ENCODE data around the gene BTNL3. TPM values are rescaled to one million over a fixed set of nuclear protein-coding genes. Genes with fewer than 3 reads are reported as not detected.

The BTNL3 gene
- total and polyA plus RNA-seq, 2 experiments from 2014 or later: 21.2 to 31.3 TPM

- no peak overlapping the region for H2AFZ ChIP-seq
- H3K79me2 ChIP-seq: no peaks in the 10 kb centered on the region
- no peaks in the 10 kb centered on the region for H3K9me3 ChIP-seq (ENCODE audit: low read depth)
- H3K4me3 ChIP-seq: no peak overlapping the region
- H3K9me2 ChIP-seq (replicated peaks; ENCODE audit: insufficient read depth): no peaks in the 10 kb centered on the region
- H3K36me3 ChIP-seq (replicated peaks; ENCODE audit: insufficient read depth, low read depth): no peaks in the 10 kb centered on the region
- TF ChIP-seq EZH2 (IDR thresholded peaks at IDR 0.05; ENCODE audit: borderline replicate concordance) (no peak), CTCF (IDR thresholded peaks at IDR 0.05; ENCODE audit: poor library complexity) (no peak), EZH2phosphoT487 (IDR thresholded peaks at IDR 0.05; ENCODE audit: low read depth, severe bottlenecking, unreplicated experiment) (no peak)
- H3K27ac ChIP-seq: no peak overlapping the region
- peaks cover 41% of the 10 kb centered on the region for H3K27me3 ChIP-seq
- H3K4me2 ChIP-seq: no peak overlapping the region
- DNase-seq (ENCODE audit: low spot score): no peak
- H4K20me1 ChIP-seq (ENCODE audit: insufficient read depth, poor library complexity, severe bottlenecking): no peaks in the 10 kb centered on the region
- no peaks in the 10 kb centered on the region for H3K4me1 ChIP-seq (ENCODE audit: insufficient read depth)
- WGBS (ENCODE audit: low lambda C conversion rate, missing lambda C conversion rate): 73% methylated on average over 6 of the region's 6 CpGs
These were observed 52.4 kb downstream of the BTNL3 start for GRCh38 chr5:181041043-181041442.

- no peak overlapping the region for H3K4me2 ChIP-seq
- no peak overlapping the region for H2AFZ ChIP-seq
- TF ChIP-seq CTCF (IDR thresholded peaks at IDR 0.05; ENCODE audit: poor library complexity): no peak
- TF ChIP-seq EZH2phosphoT487 (IDR thresholded peaks at IDR 0.05; ENCODE audit: low read depth, severe bottlenecking, unreplicated experiment): no peak
- no peaks in the 10 kb centered on the region for H4K20me1 ChIP-seq (ENCODE audit: insufficient read depth, poor library complexity, severe bottlenecking)
- no peak overlapping the region for H3K27ac ChIP-seq
- DNase-seq (ENCODE audit: low spot score): no peak
- H3K9me3 ChIP-seq (ENCODE audit: low read depth): no peaks in the 10 kb centered on the region
- no peak overlapping the region for H3K4me3 ChIP-seq
- no peaks in the 10 kb centered on the region for H3K36me3 ChIP-seq (replicated peaks; ENCODE audit: insufficient read depth, low read depth)
- H3K9me2 ChIP-seq (replicated peaks; ENCODE audit: insufficient read depth): no peaks in the 10 kb centered on the region
- peaks cover 52% of the 10 kb centered on the region for H3K27me3 ChIP-seq
- no peaks in the 10 kb centered on the region for H3K79me2 ChIP-seq
- H3K4me1 ChIP-seq (ENCODE audit: insufficient read depth): no peaks in the 10 kb centered on the region
- 78% methylated on average over 15 of the region's 15 CpGs for WGBS (ENCODE audit: low lambda C conversion rate, missing lambda C conversion rate)
These were observed 53.5 kb downstream of the BTNL3 start for GRCh38 chr5:181042036-181042713.

GRCh38 chr5:181042722-181043121 lies 54.1 kb downstream of the BTNL3 start:
- Histone ChIP-seq H3K4me2 (no peak overlapping the region), H3K27ac (no peak overlapping the region), H3K79me2 (no peaks in the 10 kb centered on the region), H4K20me1 (ENCODE audit: insufficient read depth, poor library complexity, severe bottlenecking) (no peaks in the 10 kb centered on the region), H3K9me3 (ENCODE audit: low read depth) (no peaks in the 10 kb centered on the region), H2AFZ (no peak overlapping the region), H3K27me3 (peaks cover 57% of the 10 kb centered on the region), H3K9me2 (replicated peaks; ENCODE audit: insufficient read depth) (no peaks in the 10 kb centered on the region), H3K36me3 (replicated peaks; ENCODE audit: insufficient read depth, low read depth) (no peaks in the 10 kb centered on the region), H3K4me3 (no peak overlapping the region), H3K4me1 (ENCODE audit: insufficient read depth) (no peaks in the 10 kb centered on the region)
- WGBS (ENCODE audit: low lambda C conversion rate, missing lambda C conversion rate): 80% methylated on average over 11 of the region's 11 CpGs
- TF ChIP-seq EZH2 (IDR thresholded peaks at IDR 0.05; ENCODE audit: borderline replicate concordance) (no peak), EZH2phosphoT487 (IDR thresholded peaks at IDR 0.05; ENCODE audit: low read depth, severe bottlenecking, unreplicated experiment) (no peak), CTCF (IDR thresholded peaks at IDR 0.05; ENCODE audit: poor library complexity) (no peak)
- DNase-seq (ENCODE audit: low spot score): no peak
